ENCODE data around the gene HINT3.
"Not testable (repeated sequence)": the region's sequence is repeated elsewhere in the genome, so short reads cannot be mapped to it uniquely, and the experiment has no call there.

HINT3 gene

GRCh38 chr6:125935520-125935919 is 21.1 kb upstream of the HINT3 start:
- in situ Hi-C loops (cut with HindIII; ENCODE audit: low pct_ligation_motif_present, low pct_unique_long_range_greater_than_20kb, low sequenced_read_pairs); DNase-seq: not testable (repeated sequence)

GRCh38 chr6:125939026-125939425 is 17.5 kb upstream of the HINT3 start:
- no peak for DNase-seq
- in situ Hi-C loops (cut with HindIII; ENCODE audit: low pct_ligation_motif_present, low pct_unique_long_range_greater_than_20kb, low sequenced_read_pairs), result no loop called here

GRCh38 chr6:125939791-125940190 is 16.8 kb upstream of the HINT3 start:
- in situ Hi-C loops (cut with HindIII; ENCODE audit: low pct_ligation_motif_present, low pct_unique_long_range_greater_than_20kb, low sequenced_read_pairs), result no loop called here
- no peak for DNase-seq

GRCh38 chr6:125940247-125941041 is 16.1 kb upstream of the HINT3 start:
- in situ Hi-C loops (cut with HindIII; ENCODE audit: low pct_ligation_motif_present, low pct_unique_long_range_greater_than_20kb, low sequenced_read_pairs), result no loop called here
- DNase-seq, result no peak

GRCh38 chr6:125942672-125943527 is 13.7 kb upstream of the HINT3 start:
- DNase-seq, result no peak

GRCh38 chr6:125943528-125944433 is 12.8 kb upstream of the HINT3 start:
- DNase-seq, result no peak
- in situ Hi-C loops (cut with HindIII; ENCODE audit: low pct_ligation_motif_present, low pct_unique_long_range_greater_than_20kb, low sequenced_read_pairs), result no loop called here

More at GRCh38 chr6:125942672-125943527, 13.7 kb upstream of the HINT3 start:
- in situ Hi-C loops (cut with HindIII; ENCODE audit: low pct_ligation_motif_present, low pct_unique_long_range_greater_than_20kb, low sequenced_read_pairs), result no loop called here

GRCh38 chr6:125944434-125944816 is 12.1 kb upstream of the HINT3 start:
- no peak for DNase-seq
- in situ Hi-C loops (cut with HindIII; ENCODE audit: low pct_ligation_motif_present, low pct_unique_long_range_greater_than_20kb, low sequenced_read_pairs), result no loop called here

GRCh38 chr6:125944896-125945295 is 11.7 kb upstream of the HINT3 start:
- no peak for DNase-seq
- in situ Hi-C loops (cut with HindIII; ENCODE audit: low pct_ligation_motif_present, low pct_unique_long_range_greater_than_20kb, low sequenced_read_pairs), result no loop called here

GRCh38 chr6:125945378-125946141 is 11.0 kb upstream of the HINT3 start:
- DNase-seq, result no peak
- in situ Hi-C loops (cut with HindIII; ENCODE audit: low pct_ligation_motif_present, low pct_unique_long_range_greater_than_20kb, low sequenced_read_pairs), result no loop called here

GRCh38 chr6:125947615-125948014 is 9.0 kb upstream of the HINT3 start:
- in situ Hi-C loops (cut with HindIII; ENCODE audit: low pct_ligation_motif_present, low pct_unique_long_range_greater_than_20kb, low sequenced_read_pairs), result no loop called here
- no peak for DNase-seq

GRCh38 chr6:125948455-125948854 is 8.1 kb upstream of the HINT3 start:
- in situ Hi-C loops (cut with HindIII; ENCODE audit: low pct_ligation_motif_present, low pct_unique_long_range_greater_than_20kb, low sequenced_read_pairs), result no loop called here
- no peak for DNase-seq

GRCh38 chr6:125949069-125949468 is 7.5 kb upstream of the HINT3 start:
- no peak for DNase-seq
- in situ Hi-C loops (cut with HindIII; ENCODE audit: low pct_ligation_motif_present, low pct_unique_long_range_greater_than_20kb, low sequenced_read_pairs), result no loop called here

- no peak for DNase-seq
- in situ Hi-C loops (cut with HindIII; ENCODE audit: low pct_ligation_motif_present, low pct_unique_long_range_greater_than_20kb, low sequenced_read_pairs), result no loop called here
Measured at GRCh38 chr6:125950293-125950692, 6.3 kb upstream of the HINT3 start.

GRCh38 chr6:125950716-125951115 is 5.9 kb upstream of the HINT3 start:
- DNase-seq; in situ Hi-C loops (cut with HindIII; ENCODE audit: low pct_ligation_motif_present, low pct_unique_long_range_greater_than_20kb, low sequenced_read_pairs): not testable (repeated sequence)

- no peak for DNase-seq
- in situ Hi-C loops (cut with HindIII; ENCODE audit: low pct_ligation_motif_present, low pct_unique_long_range_greater_than_20kb, low sequenced_read_pairs), result no loop called here
Measured at GRCh38 chr6:125951323-125951722, 5.2 kb upstream of the HINT3 start.

GRCh38 chr6:125952764-125953501 is 3.6 kb upstream of the HINT3 start:
- peak; percentile 4 for DNase-seq

GRCh38 chr6:125953502-125953875 is 3.1 kb upstream of the HINT3 start:
- DNase-seq, result no peak
- in situ Hi-C loops (cut with HindIII; ENCODE audit: low pct_ligation_motif_present, low pct_unique_long_range_greater_than_20kb, low sequenced_read_pairs), result no loop called here

More at GRCh38 chr6:125952764-125953501, 3.6 kb upstream of the HINT3 start:
- in situ Hi-C loops (cut with HindIII; ENCODE audit: low pct_ligation_motif_present, low pct_unique_long_range_greater_than_20kb, low sequenced_read_pairs), result no loop called here

Measured in ACHN (cell line).